Hepatocyte (in vitro differentiated cells): Measurements from ENCODE around the gene LDLRAD3. TPM values are rescaled to one million over a fixed set of nuclear protein-coding genes. Genes with fewer than 3 reads are reported as not detected.

Experiments
- DNase-seq: peaks from one replicate; pipeline ENCODE4 v3.0.0-alpha.2; 2016; ENCODE audit warnings: low spot score
- H2AFZ ChIP-seq: fragments of 200-600 bp; sonication (generic); 2 replicates; pipeline ENCODE4 v1.6.0; 2016; ENCODE audit warnings: antibody characterized with exemption, mild to moderate bottlenecking
- H3K27ac ChIP-seq: fragments of 200-600 bp; sonication (generic); 2 replicates; pipeline ENCODE4 v1.5.1; 2016; ENCODE audit warnings: mild to moderate bottlenecking
- H3K27me3 ChIP-seq: fragments of 200-600 bp; sonication (generic); 2 replicates; pipeline ENCODE4 v1.6.1; 2016
- H3K36me3 ChIP-seq: fragments of 200-600 bp; sonication (generic); replicated peaks from 2 replicates; pipeline ENCODE4 v1.5.1; 2016; ENCODE audit warnings: low read depth; ENCODE audit not compliant: insufficient read depth
- H3K4me1 ChIP-seq: fragments of 200-600 bp; sonication (generic); 2 replicates; pipeline ENCODE4 v1.5.1; 2016; ENCODE audit warnings: mild to moderate bottlenecking, moderate library complexity; ENCODE audit not compliant: insufficient read depth
- H3K4me2 ChIP-seq: fragments of 200-600 bp; sonication (generic); 2 replicates; pipeline ENCODE4 v1.6.0; 2016
- H3K4me3 ChIP-seq: fragments of 200-600 bp; sonication (generic); 2 replicates; pipeline ENCODE4 v1.5.1; 2016; ENCODE audit warnings: mild to moderate bottlenecking
- H3K79me2 ChIP-seq: fragments of 200-600 bp; sonication (generic); 2 replicates; pipeline ENCODE4 v1.6.0; 2017; ENCODE audit warnings: mild to moderate bottlenecking
- H3K9me2 ChIP-seq: fragments of 200-600 bp; sonication (generic); replicated peaks from 2 replicates; pipeline ENCODE4 v1.6.0; 2017; ENCODE audit warnings: mild to moderate bottlenecking; ENCODE audit not compliant: insufficient read depth
- H3K9me3 ChIP-seq: fragments of 200-600 bp; sonication (generic); 2 replicates; pipeline ENCODE4 v1.5.1; 2016; ENCODE audit warnings: low read depth, mild to moderate bottlenecking
- H4K20me1 ChIP-seq: fragments of 200-600 bp; sonication (generic); 2 replicates; pipeline ENCODE4 v1.6.0; 2016; ENCODE audit warnings: mild to moderate bottlenecking; ENCODE audit not compliant: insufficient read depth, poor library complexity, severe bottlenecking
- CTCF ChIP-seq: fragments of 200-600 bp; sonication (generic); IDR thresholded peaks from 2 replicates; pipeline ENCODE4 v1.5.1; 2016; ENCODE audit warnings: antibody characterized with exemption, mild to moderate bottlenecking; ENCODE audit not compliant: poor library complexity
- EZH2 ChIP-seq: fragments of 200-600 bp; sonication (generic); IDR thresholded peaks from 2 replicates; pipeline ENCODE4 v1.6.1; 2016; ENCODE audit warnings: antibody characterized with exemption, mild to moderate bottlenecking, borderline replicate concordance
- EZH2phosphoT487 ChIP-seq: fragments of 200-600 bp; sonication (generic); IDR thresholded peaks from one replicate; pipeline ENCODE4 v1.6.1; 2018; ENCODE audit warnings: antibody characterized with exemption, mild to moderate bottlenecking, low read depth, moderate library complexity; ENCODE audit not compliant: unreplicated experiment, severe bottlenecking
- WGBS: methylation state at CpG from one replicate; pipeline ENCODE4 v1.1.6; 2016; ENCODE audit warnings: low lambda C conversion rate; ENCODE audit errors: missing lambda C conversion rate; 5-methylcytosine and 5-hydroxymethylcytosine counted together
- polyA plus RNA-seq: library from polyadenylated mRNA; unstranded; fragments of >200 nt; fragmentation: Nextera tagmentation; extraction: Ambion mirVana; gene quantifications from 2 replicates; pipeline ENCODE4 v1.2.1, GENCODE V29; 2016
- total RNA-seq: library from RNA; depleted of rRNA; stranded (reverse); fragments of >200 nt; gene quantifications from 2 replicates; pipeline ENCODE4 v1.2.3, GENCODE V29; 2014

LDLRAD3 gene
- total and polyA plus RNA-seq, 2 experiments from 2014 or later, result 12.2 TPM

- peak; percentile 26 for DNase-seq
- Histone ChIP-seq H3K4me1 (peaks cover 7% of the 10 kb centered on the region), H3K36me3 (no peaks in the 10 kb centered on the region), H3K9me3 (no peaks in the 10 kb centered on the region), H2AFZ (no peak overlapping the region), H3K27ac (peak overlapping the region; percentile 58), H3K4me2 (peak overlapping the region; percentile 65), H3K79me2 (no peaks in the 10 kb centered on the region), H3K4me3 (no peak overlapping the region), H4K20me1 (no peaks in the 10 kb centered on the region), H3K27me3 (no peaks in the 10 kb centered on the region), H3K9me2 (no peaks in the 10 kb centered on the region)
- TF ChIP-seq EZH2phosphoT487, result no peak
- TF ChIP-seq CTCF, result no peak
- TF ChIP-seq EZH2, result no peak
- 67% methylated on average over 4 of the region's 5 CpGs for WGBS
These were observed 251.9 kb downstream of the LDLRAD3 start for GRCh38 chr11:36195496-36196354.

GRCh38 chr11:36196411-36196998 is 252.6 kb downstream of the LDLRAD3 start:
- Histone ChIP-seq H3K9me2 (no peaks in the 10 kb centered on the region), H4K20me1 (no peaks in the 10 kb centered on the region), H3K79me2 (no peaks in the 10 kb centered on the region), H3K27me3 (no peaks in the 10 kb centered on the region), H3K4me3 (no peak overlapping the region), H3K9me3 (no peaks in the 10 kb centered on the region), H3K4me2 (peak overlapping the region; percentile 65), H3K4me1 (peaks cover 7% of the 10 kb centered on the region), H3K36me3 (no peaks in the 10 kb centered on the region), H3K27ac (peak overlapping the region; percentile 58), H2AFZ (no peak overlapping the region)
- TF ChIP-seq CTCF, result no peak
- TF ChIP-seq EZH2phosphoT487, result no peak
- TF ChIP-seq EZH2, result no peak
- 45% methylated on average over 7 of the region's 7 CpGs for WGBS
- DNase-seq, result peak; percentile 41

DNA sequence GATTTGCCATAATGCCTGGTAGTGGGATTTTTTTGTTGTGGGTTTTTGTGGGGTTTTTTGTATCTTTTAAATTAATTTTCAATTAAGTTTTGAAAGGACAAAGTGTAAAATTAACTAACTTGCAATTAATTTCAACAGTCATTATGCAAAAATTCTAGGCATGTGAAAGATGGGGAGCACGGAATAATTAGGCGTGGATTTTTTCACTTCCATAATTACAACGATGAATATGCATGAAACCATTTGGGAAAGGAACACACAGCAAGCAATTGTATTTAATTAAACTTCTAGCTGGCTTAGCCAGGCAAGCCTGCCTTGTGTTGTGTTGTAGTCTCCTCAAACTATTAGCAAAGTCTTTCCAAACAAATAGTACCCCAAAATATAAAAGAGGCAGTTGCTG is 257.5 kb downstream of the LDLRAD3 start:
- no peaks in the 10 kb centered on the region for H4K20me1 ChIP-seq
- H2AFZ ChIP-seq, result no peak overlapping the region
- DNase-seq, result no peak
- no peak overlapping the region for H3K27ac ChIP-seq
- no peaks in the 10 kb centered on the region for H3K36me3 ChIP-seq
- H3K4me2 ChIP-seq, result no peak overlapping the region
- H3K79me2 ChIP-seq, result no peaks in the 10 kb centered on the region
- H3K27me3 ChIP-seq, result no peaks in the 10 kb centered on the region
- peaks cover 7% of the 10 kb centered on the region for H3K4me1 ChIP-seq
- 97% methylated on average over 3 of the region's 3 CpGs for WGBS
- TF ChIP-seq CTCF, result no peak
- no peak for TF ChIP-seq EZH2phosphoT487
- TF ChIP-seq EZH2, result no peak
- H3K9me2 ChIP-seq, result no peaks in the 10 kb centered on the region
- H3K4me3 ChIP-seq, result no peak overlapping the region
- no peaks in the 10 kb centered on the region for H3K9me3 ChIP-seq
